GM23248 (cell line): ENCODE results near the gene WLS.

Source experiments
- EZH2 ChIP-seq: fragments of 200-600 bp; sonication (generic); IDR thresholded peaks from 2 replicates; pipeline ENCODE4 v1.6.1; 2018; ENCODE audit warnings: antibody characterized with exemption, mild to moderate bottlenecking; ENCODE audit not compliant: insufficient read depth, poor library complexity, severe bottlenecking
- EZH2phosphoT487 ChIP-seq: fragments of 200-600 bp; sonication (generic); IDR thresholded peaks from 2 replicates; pipeline ENCODE4 v1.6.1; 2018; ENCODE audit warnings: antibody characterized with exemption, moderate library complexity, mild to moderate bottlenecking, low read depth; ENCODE audit not compliant: insufficient read depth

GRCh38 chr1:68112835-68113243 is 119.5 kb downstream of the WLS start:
- TF ChIP-seq EZH2, result no peak
- TF ChIP-seq EZH2phosphoT487, result no peak
